H9 (cell line): ENCODE results near the gene KRTAP4-12. TPM values are rescaled to one million over a fixed set of nuclear protein-coding genes. Genes with fewer than 3 reads are reported as not detected.

Experiments
- DNase-seq: peaks from one replicate; pipeline ENCODE4 v3.0.0-alpha.2; 2017
- H2AFZ ChIP-seq: one replicate; pipeline ENCODE4 v1.6.1; 2013; ENCODE audit warnings: mild to moderate bottlenecking, low read length, control low read depth, moderate library complexity
- H2AK5ac ChIP-seq: 2 replicates; pipeline ENCODE4 v1.6.1; 2013; ENCODE audit warnings: low read length, control low read depth, mixed read lengths; ENCODE audit not compliant: insufficient read length
- H2BK120ac ChIP-seq: one replicate; pipeline ENCODE4 v1.6.1; 2013; ENCODE audit warnings: low read depth, mild to moderate bottlenecking, low read length, control low read depth, inconsistent platforms; ENCODE audit not compliant: poor library complexity, severe bottlenecking
- H2BK12ac ChIP-seq: 2 replicates; pipeline ENCODE4 v1.6.1; 2013; ENCODE audit warnings: low read length, control low read depth, mixed read lengths, low read depth; ENCODE audit not compliant: insufficient read length
- H2BK15ac ChIP-seq: 2 replicates; pipeline ENCODE4 v1.6.1; 2013; ENCODE audit warnings: low read depth, low read length, control low read depth
- H2BK20ac ChIP-seq: one replicate; pipeline ENCODE4 v1.6.1; 2013; ENCODE audit warnings: low read depth, mild to moderate bottlenecking, low read length, control low read depth, inconsistent platforms; ENCODE audit not compliant: poor library complexity, severe bottlenecking
- H2BK5ac ChIP-seq: 2 replicates; pipeline ENCODE4 v1.6.1; 2013; ENCODE audit warnings: low read length, control low read depth, mixed read lengths; ENCODE audit not compliant: insufficient read length
- H3K14ac ChIP-seq: 2 replicates; pipeline ENCODE4 v1.6.1; 2013; ENCODE audit warnings: low read length, control low read depth; ENCODE audit not compliant: insufficient read depth
- H3K18ac ChIP-seq: 2 replicates; pipeline ENCODE4 v1.6.1; 2013; ENCODE audit warnings: low read depth, mild to moderate bottlenecking, mixed read lengths, low read length, control low read depth; ENCODE audit not compliant: insufficient read length
- H3K23ac ChIP-seq: 2 replicates; pipeline ENCODE4 v1.6.1; 2013; ENCODE audit warnings: low read length, control low read depth, mixed read lengths, low read depth; ENCODE audit not compliant: insufficient read length
- H3K23me2 ChIP-seq: 2 replicates; pipeline ENCODE4 v1.6.1; 2013; ENCODE audit warnings: low read depth, mild to moderate bottlenecking, mixed read lengths, low read length, control low read depth; ENCODE audit not compliant: insufficient read length, poor library complexity, severe bottlenecking
- H3K27ac ChIP-seq: 2 replicates; pipeline ENCODE4 v1.5.1; 2013; ENCODE audit warnings: low read length, control low read depth, mixed read lengths, low read depth; ENCODE audit not compliant: insufficient read length
- H3K27me3 ChIP-seq: 2 replicates; pipeline ENCODE4 v1.6.1; 2013; ENCODE audit warnings: low read length, control low read depth, inconsistent platforms; ENCODE audit not compliant: insufficient read depth
- H3K4ac ChIP-seq: 2 replicates; pipeline ENCODE4 v1.6.1; 2013; ENCODE audit warnings: low read depth, mild to moderate bottlenecking, control low read depth, inconsistent platforms, low read length, moderate library complexity
- H3K4me1 ChIP-seq: 2 replicates; pipeline ENCODE4 v1.6.1; 2013; ENCODE audit warnings: low read length, control low read depth, inconsistent platforms; ENCODE audit not compliant: insufficient read depth
- H3K4me2 ChIP-seq: 2 replicates; pipeline ENCODE4 v1.6.1; 2013; ENCODE audit warnings: low read length, control low read depth, mixed read lengths; ENCODE audit not compliant: insufficient read length, insufficient read depth
- H3K56ac ChIP-seq: 2 replicates; pipeline ENCODE4 v1.6.1; 2013; ENCODE audit warnings: low read depth, mild to moderate bottlenecking, mixed read lengths, low read length, control low read depth; ENCODE audit not compliant: insufficient read length
- H3K79me1 ChIP-seq: 2 replicates; pipeline ENCODE4 v1.6.1; 2013; ENCODE audit warnings: low read depth, mild to moderate bottlenecking, moderate library complexity, low read length, control low read depth, inconsistent platforms; ENCODE audit not compliant: insufficient read depth, poor library complexity, severe bottlenecking
- H3K79me2 ChIP-seq: 2 replicates; pipeline ENCODE4 v1.6.1; 2013; ENCODE audit warnings: low read length, control low read depth, inconsistent platforms; ENCODE audit not compliant: insufficient read depth
- H3K9ac ChIP-seq: 2 replicates; pipeline ENCODE4 v1.6.1; 2013; ENCODE audit warnings: low read length, control low read depth, mixed read lengths; ENCODE audit not compliant: insufficient read length; ENCODE audit errors: extremely low read depth
- H3K9me3 ChIP-seq: one replicate; pipeline ENCODE4 v1.6.1; 2013; ENCODE audit warnings: low read depth, low read length, inconsistent platforms; ENCODE audit not compliant: control insufficient read depth
- H3T11ph ChIP-seq: one replicate; pipeline ENCODE4 v1.6.1; 2013; ENCODE audit warnings: mild to moderate bottlenecking, low read length, control low read depth, inconsistent platforms
- H4K20me1 ChIP-seq: one replicate; pipeline ENCODE4 v1.6.1; 2013; ENCODE audit not compliant: control insufficient read depth, insufficient read length, insufficient read depth
- H4K5ac ChIP-seq: 2 replicates; pipeline ENCODE4 v1.6.1; 2013; ENCODE audit warnings: low read depth, mild to moderate bottlenecking, mixed read lengths, low read length, control low read depth; ENCODE audit not compliant: insufficient read length
- H4K8ac ChIP-seq: replicated peaks from 2 replicates; pipeline ENCODE4 v1.6.1; 2013; ENCODE audit warnings: low read length, control low read depth, mixed read lengths, low read depth; ENCODE audit not compliant: insufficient read length
- H4K91ac ChIP-seq: 2 replicates; pipeline ENCODE4 v1.6.1; 2013; ENCODE audit warnings: low read depth, mild to moderate bottlenecking, moderate library complexity, mixed read lengths, low read length, control low read depth; ENCODE audit not compliant: insufficient read length
- H3K27ac Mint-ChIP-seq, 3 experiments: 2 replicates in 2 of 3; 3 replicates in 1 of 3; pipeline ENCODE4 v1.8.0; 2020 to 2021; ENCODE audit warnings: mixed read lengths in 3 of 3, mild to moderate bottlenecking in 1 of 3, moderate library complexity in 1 of 3
- H3K27me3 Mint-ChIP-seq: 2 replicates; pipeline ENCODE4 v1.8.0; 2021; ENCODE audit warnings: low read depth, mild to moderate bottlenecking, moderate library complexity, mixed read lengths
- H3K36me3 Mint-ChIP-seq, 3 experiments: 2 replicates in 2 of 3; 3 replicates in 1 of 3; pipeline ENCODE4 v1.8.0; 2020 to 2021; ENCODE audit warnings: low read depth in 3 of 3, mixed read lengths in 3 of 3; ENCODE audit not compliant: insufficient read depth in 1 of 3
- H3K4me1 Mint-ChIP-seq, 2 experiments: 2 replicates each; pipeline ENCODE4 v1.8.0; 2020; ENCODE audit warnings: mixed read lengths in 2 of 2
- H3K4me3 Mint-ChIP-seq, 2 experiments: 2 replicates in 1 of 2; 3 replicates in 1 of 2; pipeline ENCODE4 v1.8.0; 2020 to 2021; ENCODE audit warnings: mild to moderate bottlenecking in 2 of 2, mixed read lengths in 2 of 2, moderate library complexity in 1 of 2
- H3K9me3 Mint-ChIP-seq, 2 experiments: 2 replicates in 1 of 2; 3 replicates in 1 of 2; pipeline ENCODE4 v1.8.0; 2020; ENCODE audit warnings: mild to moderate bottlenecking in 2 of 2, mixed read lengths in 2 of 2, moderate library complexity in 1 of 2
- CTCF ChIP-seq: fragments of 200-600 bp; sonication (generic); conservative IDR thresholded peaks from 3 replicates; pipeline ENCODE4 v1.8.0; 2021; ENCODE audit warnings: antibody characterized with exemption, mild to moderate bottlenecking
- total RNA-seq: library from RNA; stranded (reverse); gene quantifications from 2 replicates; pipeline ENCODE4 v1.2.1, GENCODE V29; 2021

Gene KRTAP4-12
- total RNA-seq, 1 experiment from 2014 or later = not detected

GRCh38 chr17:41141361-41141760 lies 17.4 kb upstream of the KRTAP4-12 start:
- H3K9ac ChIP-seq = no peak overlapping the region
- H3K27me3 ChIP-seq = no peaks in the 10 kb centered on the region
- no peaks in the 10 kb centered on the region for H4K20me1 ChIP-seq
- peaks cover 7% of the 10 kb centered on the region for H3K9me3 ChIP-seq
- no peak overlapping the region for H2BK120ac ChIP-seq
- H4K91ac ChIP-seq = no peak overlapping the region
- H3K56ac ChIP-seq = no peak overlapping the region
- no peak overlapping the region for H3K18ac ChIP-seq
- H3K4me2 ChIP-seq = no peak overlapping the region
- DNase-seq = no peak
- H3K79me1 ChIP-seq = no peaks in the 10 kb centered on the region
- no peak for TF ChIP-seq CTCF
- no peak overlapping the region for H3T11ph ChIP-seq
- no peaks in the 10 kb centered on the region for H3K4me1 ChIP-seq
- no peak overlapping the region for H3K27ac ChIP-seq
- no peaks in the 10 kb centered on the region for H3K79me2 ChIP-seq
- H3K23ac ChIP-seq = no peak overlapping the region
- no peak overlapping the region for H4K8ac ChIP-seq
- Mint-ChIP-seq H3K27me3 (peaks cover 2% of the 10 kb centered on the region), H3K9me3 (peaks cover 31 to 40% of the 10 kb centered on the region in 2 experiments), H3K27ac (no peak overlapping the region), H3K4me1 (peaks cover 0 to under 1% of the 10 kb centered on the region in 2 experiments; a peak in 1 of 4 replicates), H3K36me3 (peaks cover 14 to 39% (median 23%) of the 10 kb centered on the region in 3 experiments), H3K4me3 (no peak overlapping the region)
- H4K5ac ChIP-seq = no peak overlapping the region
- no peak overlapping the region for H3K14ac ChIP-seq
- no peak overlapping the region for H2AK5ac ChIP-seq
- no peak overlapping the region for H2BK12ac ChIP-seq
- no peak overlapping the region for H3K4ac ChIP-seq
- no peak overlapping the region for H2BK15ac ChIP-seq
- no peak overlapping the region for H2BK5ac ChIP-seq
- H2BK20ac ChIP-seq = no peak overlapping the region
- no peaks in the 10 kb centered on the region for H3K23me2 ChIP-seq
- H2AFZ ChIP-seq = no peak overlapping the region
